Mesenchymal stem cell (in vitro differentiated cells and primary cell): ENCODE measurements around the gene BBS2.

Experiments
- DNase-seq: peaks from one replicate; pipeline ENCODE4 v3.0.0-alpha.2; 2013
- H2AFZ ChIP-seq: one replicate; pipeline ENCODE4 v1.6.1; 2013; ENCODE audit warnings: low read depth, mild to moderate bottlenecking, control low read depth, inconsistent platforms, low read length, moderate library complexity
- H2AK5ac ChIP-seq: 2 replicates; pipeline ENCODE4 v1.6.1; 2013; ENCODE audit warnings: low read length, moderate library complexity, mild to moderate bottlenecking, inconsistent platforms; ENCODE audit not compliant: severe bottlenecking
- H2BK120ac ChIP-seq: one replicate; pipeline ENCODE4 v1.6.1; 2013; ENCODE audit warnings: low read depth, mild to moderate bottlenecking, inconsistent platforms, low read length, moderate library complexity
- H2BK12ac ChIP-seq, 2 experiments: one replicate each; pipeline ENCODE4 v1.6.1; 2013; ENCODE audit warnings: inconsistent platforms in 2 of 2, low read length in 2 of 2, mild to moderate bottlenecking in 2 of 2, moderate library complexity in 2 of 2, control low read depth in 1 of 2
- H2BK15ac ChIP-seq: one replicate; pipeline ENCODE4 v1.6.1; 2013; ENCODE audit warnings: mild to moderate bottlenecking, low read depth, inconsistent platforms; ENCODE audit not compliant: poor library complexity, severe bottlenecking
- H2BK5ac ChIP-seq: 2 replicates; pipeline ENCODE4 v1.6.1; 2013; ENCODE audit warnings: low read depth, mild to moderate bottlenecking, low read length, control low read depth, inconsistent platforms; ENCODE audit not compliant: poor library complexity, severe bottlenecking
- H3K14ac ChIP-seq, 2 experiments: one replicate each; pipeline ENCODE4 v1.6.1; 2013; ENCODE audit warnings: inconsistent platforms in 2 of 2, low read length in 2 of 2, control low read depth in 1 of 2, mild to moderate bottlenecking in 1 of 2, moderate library complexity in 1 of 2
- H3K18ac ChIP-seq, 2 experiments: one replicate each; pipeline ENCODE4 v1.6.1; 2013; ENCODE audit warnings: inconsistent platforms in 2 of 2, low read length in 2 of 2, control low read depth in 1 of 2, low read depth in 1 of 2, mild to moderate bottlenecking in 1 of 2
- H3K23ac ChIP-seq, 2 experiments: one replicate each; pipeline ENCODE4 v1.6.1; 2013; ENCODE audit warnings: inconsistent platforms in 2 of 2, low read length in 2 of 2, mild to moderate bottlenecking in 2 of 2, moderate library complexity in 2 of 2, control low read depth in 1 of 2
- H3K27ac ChIP-seq: 2 replicates; pipeline ENCODE4 v1.5.1; 2013; ENCODE audit warnings: mild to moderate bottlenecking, moderate library complexity, low read length, control low read depth, inconsistent platforms; ENCODE audit not compliant: poor library complexity, severe bottlenecking
- H3K27me3 ChIP-seq, 2 experiments: 2 replicates each; pipeline versions ENCODE4 v1.6.1 to v1.7.0; 2013; ENCODE audit warnings: low read length in 2 of 2, mild to moderate bottlenecking in 2 of 2, moderate library complexity in 2 of 2, control low read depth in 1 of 2, inconsistent platforms in 1 of 2; ENCODE audit not compliant: control insufficient read depth in 1 of 2, insufficient read depth in 1 of 2
- H3K36me3 ChIP-seq, 2 experiments: 2 replicates each; pipeline versions ENCODE4 v1.6.1 to v1.7.0; 2013; ENCODE audit warnings: low read length in 2 of 2, control low read depth in 1 of 2, inconsistent platforms in 1 of 2, low read depth in 1 of 2, mild to moderate bottlenecking in 1 of 2; ENCODE audit not compliant: insufficient read depth in 2 of 2, control insufficient read depth in 1 of 2
- H3K4ac ChIP-seq, 2 experiments: one replicate each; pipeline ENCODE4 v1.6.1; 2013; ENCODE audit warnings: inconsistent platforms in 2 of 2, low read length in 2 of 2, mild to moderate bottlenecking in 2 of 2, moderate library complexity in 2 of 2, control low read depth in 1 of 2, low read depth in 1 of 2
- H3K4me1 ChIP-seq: 2 replicates; pipeline ENCODE4 v1.6.1; 2013; ENCODE audit warnings: low read depth, low read length, control low read depth; ENCODE audit not compliant: control insufficient read depth, insufficient read depth
- H3K4me2 ChIP-seq: 2 replicates; pipeline ENCODE4 v1.6.1; 2013; ENCODE audit warnings: low read length, mild to moderate bottlenecking, inconsistent platforms; ENCODE audit not compliant: poor library complexity, severe bottlenecking
- H3K4me3 ChIP-seq, 2 experiments: 2 replicates each; pipeline versions ENCODE4 v1.5.1 to v1.7.0; 2013; ENCODE audit warnings: low read length in 2 of 2, mild to moderate bottlenecking in 2 of 2, control low read depth in 1 of 2, low read depth in 1 of 2; ENCODE audit not compliant: insufficient read depth in 1 of 2
- H3K79me1 ChIP-seq: replicated peaks from 2 replicates; pipeline ENCODE4 v1.6.1; 2013; ENCODE audit warnings: mild to moderate bottlenecking, control low read depth, low read length, inconsistent platforms; ENCODE audit not compliant: poor library complexity, severe bottlenecking
- H3K9ac ChIP-seq: 2 replicates; pipeline ENCODE4 v1.7.0; 2013; ENCODE audit warnings: mild to moderate bottlenecking, low read length, moderate library complexity
- H3K9me3 ChIP-seq: 2 replicates; pipeline ENCODE4 v1.7.0; 2013; ENCODE audit warnings: mild to moderate bottlenecking, low read length; ENCODE audit not compliant: control insufficient read depth
- H4K8ac ChIP-seq: one replicate; pipeline ENCODE4 v1.6.1; 2013; ENCODE audit warnings: inconsistent platforms, mild to moderate bottlenecking, low read length, moderate library complexity
- H4K91ac ChIP-seq: one replicate; pipeline ENCODE4 v1.6.1; 2013; ENCODE audit warnings: mild to moderate bottlenecking, low read length, inconsistent platforms
- WGBS: methylation state at CpG from one replicate; pipeline ENCODE4 v1.1.7; 2013; ENCODE audit warnings: mixed read lengths; 5-methylcytosine and 5-hydroxymethylcytosine counted together

BBS2 gene

GRCh38 chr16:56483394-56483793 is 36.4 kb downstream of the BBS2 start:
- Histone ChIP-seq H3K4me2 (no peak overlapping the region), H2AK5ac (no peak overlapping the region), H3K79me1 (peaks cover 10% of the 10 kb centered on the region), H3K14ac (no peak overlapping the region), H3K27me3 (no peaks in the 10 kb centered on the region), H4K91ac (no peak overlapping the region), H3K4me3 (no peak overlapping the region), H3K18ac (no peak overlapping the region), H2BK15ac (no peak overlapping the region), H2AFZ (no peak overlapping the region), H3K27ac (no peak overlapping the region), H3K23ac (no peak overlapping the region), H2BK120ac (no peak overlapping the region), H3K4me1 (peaks cover 3% of the 10 kb centered on the region), H2BK12ac (no peak overlapping the region), H3K4ac (no peak overlapping the region), H3K9me3 (no peaks in the 10 kb centered on the region), H3K36me3 (peaks cover 4 to 80% of the 10 kb centered on the region in 2 experiments), H4K8ac (no peak overlapping the region), H3K9ac (no peak overlapping the region), H2BK5ac (no peak overlapping the region)
- no peak for DNase-seq

GRCh38 chr16:56482683-56483236 is 37.1 kb downstream of the BBS2 start:
- no peak overlapping the region for H4K8ac ChIP-seq
- no peaks in the 10 kb centered on the region for H3K9me3 ChIP-seq
- no peak overlapping the region for H2BK12ac ChIP-seq
- no peak overlapping the region for H3K4me2 ChIP-seq
- H2AK5ac ChIP-seq, result no peak overlapping the region
- no peak overlapping the region for H2AFZ ChIP-seq
- H3K14ac ChIP-seq, result no peak overlapping the region
- no peak overlapping the region for H3K4ac ChIP-seq
- no peak overlapping the region for H3K18ac ChIP-seq
- H3K27ac ChIP-seq, result no peak overlapping the region
- H3K4me3 ChIP-seq, result no peak overlapping the region
- H2BK15ac ChIP-seq, result no peak overlapping the region
- H3K79me1 ChIP-seq, result peaks cover 12% of the 10 kb centered on the region
- H3K9ac ChIP-seq, result no peak overlapping the region
- H4K91ac ChIP-seq, result no peak overlapping the region
- no peak overlapping the region for H3K23ac ChIP-seq
- H2BK5ac ChIP-seq, result no peak overlapping the region
- H3K4me1 ChIP-seq, result peaks cover 3% of the 10 kb centered on the region
- H3K27me3 ChIP-seq, result no peaks in the 10 kb centered on the region
- H3K36me3 ChIP-seq, result peaks cover 4 to 82% of the 10 kb centered on the region in 2 experiments
- DNase-seq, result no peak
- 100% methylated on average over 4 of the region's 5 CpGs for WGBS
- H2BK120ac ChIP-seq, result no peak overlapping the region

GRCh38 chr16:56481468-56482122 is 38.2 kb downstream of the BBS2 start:
- no peak overlapping the region for H3K18ac ChIP-seq
- WGBS, result 95% methylated on average over 2 of the region's 2 CpGs
- H4K91ac ChIP-seq, result no peak overlapping the region
- H3K27ac ChIP-seq, result no peak overlapping the region
- no peak overlapping the region for H3K14ac ChIP-seq
- no peak overlapping the region for H2BK15ac ChIP-seq
- no peak overlapping the region for H2BK5ac ChIP-seq
- H3K4ac ChIP-seq, result no peak overlapping the region
- H4K8ac ChIP-seq, result no peak overlapping the region
- H3K9me3 ChIP-seq, result no peaks in the 10 kb centered on the region
- H2BK12ac ChIP-seq, result no peak overlapping the region
- no peak overlapping the region for H3K4me3 ChIP-seq
- H3K4me2 ChIP-seq, result no peak overlapping the region
- H3K4me1 ChIP-seq, result peaks cover 3% of the 10 kb centered on the region
- H2BK120ac ChIP-seq, result no peak overlapping the region
- no peak overlapping the region for H3K23ac ChIP-seq
- no peak for DNase-seq
- H2AFZ ChIP-seq, result no peak overlapping the region
- no peaks in the 10 kb centered on the region for H3K27me3 ChIP-seq
- H3K36me3 ChIP-seq, result peaks cover 4 to 87% of the 10 kb centered on the region in 2 experiments
- H3K79me1 ChIP-seq, result peaks cover 12% of the 10 kb centered on the region
- no peak overlapping the region for H2AK5ac ChIP-seq
- no peak overlapping the region for H3K9ac ChIP-seq

- no peak for DNase-seq
- no peaks in the 10 kb centered on the region for H3K27me3 ChIP-seq
- no peak overlapping the region for H2BK120ac ChIP-seq
- peaks cover 4 to 87% of the 10 kb centered on the region in 2 experiments for H3K36me3 ChIP-seq
- H3K4ac ChIP-seq, result no peak overlapping the region
- no peak overlapping the region for H2BK12ac ChIP-seq
- no peak overlapping the region for H2AK5ac ChIP-seq
- H3K4me1 ChIP-seq, result peaks cover 3% of the 10 kb centered on the region
- H3K9ac ChIP-seq, result no peak overlapping the region
- no peaks in the 10 kb centered on the region for H3K9me3 ChIP-seq
- H2AFZ ChIP-seq, result no peak overlapping the region
- H3K23ac ChIP-seq, result no peak overlapping the region
- H3K79me1 ChIP-seq, result peaks cover 12% of the 10 kb centered on the region
- no peak overlapping the region for H3K14ac ChIP-seq
- H4K8ac ChIP-seq, result no peak overlapping the region
- no peak overlapping the region for H2BK15ac ChIP-seq
- no peak overlapping the region for H3K27ac ChIP-seq
- no peak overlapping the region for H3K4me2 ChIP-seq
- no peak overlapping the region for H4K91ac ChIP-seq
- H3K4me3 ChIP-seq, result no peak overlapping the region
- no peak overlapping the region for H2BK5ac ChIP-seq
- 96% methylated on average over 6 of the region's 7 CpGs for WGBS
- H3K18ac ChIP-seq, result no peak overlapping the region
These were observed 38.9 kb downstream of the BBS2 start for GRCh38 chr16:56480776-56481467.
